Parathyroid adenoma (tissue), 2 donors: Measurements from ENCODE around the gene TYW1B.
"Not testable (repeated sequence)": the region's sequence is repeated elsewhere in the genome, so short reads cannot be mapped to it uniquely, and the experiment has no call there.

ENCODE experiments used
- H2AFZ ChIP-seq: fragments of 300-600 bp; sonication (generic); one replicate; pipeline ENCODE4 v1.7.0; 2017; ENCODE audit warnings: antibody characterized with exemption, mild to moderate bottlenecking
- H3K27ac ChIP-seq: fragments of 300-600 bp; sonication (generic); one replicate; pipeline ENCODE4 v1.7.0; 2017
- H3K27me3 ChIP-seq: fragments of 300-600 bp; sonication (generic); one replicate; pipeline ENCODE4 v1.7.0; 2017; ENCODE audit warnings: low read length; ENCODE audit not compliant: control insufficient read depth, insufficient read depth
- H3K36me3 ChIP-seq: fragments of 300-600 bp; sonication (generic); one replicate; pipeline ENCODE4 v1.7.0; 2017; ENCODE audit warnings: low read length; ENCODE audit not compliant: control insufficient read depth, insufficient read depth
- H3K4me1 ChIP-seq: fragments of 300-600 bp; sonication (generic); one replicate; pipeline ENCODE4 v1.7.0; 2017; ENCODE audit warnings: control low read depth
- H3K4me2 ChIP-seq: fragments of 300-600 bp; sonication (generic); one replicate; pipeline ENCODE4 v1.7.0; 2017; ENCODE audit warnings: low read length
- H3K4me3 ChIP-seq: fragments of 300-600 bp; sonication (generic); one replicate; pipeline ENCODE4 v1.7.0; 2017; ENCODE audit warnings: low read depth, low read length
- H3K79me2 ChIP-seq: fragments of 300-600 bp; sonication (generic); one replicate; pipeline ENCODE4 v1.7.0; 2017; ENCODE audit warnings: control low read depth
- H3K9ac ChIP-seq: fragments of 300-600 bp; sonication (generic); one replicate; pipeline ENCODE4 v1.7.0; 2017; ENCODE audit warnings: mild to moderate bottlenecking
- H3K9me3 ChIP-seq: fragments of 300-600 bp; sonication (generic); one replicate; pipeline ENCODE4 v1.7.0; 2017; ENCODE audit warnings: low read length; ENCODE audit not compliant: control insufficient read depth
- TF ChIP-seq, protein P1 (sequence below): fragments of 300-600 bp; sonication (generic); IDR thresholded peaks from one replicate; pipeline ENCODE4 v1.7.0; 2017; ENCODE audit warnings: antibody characterized with exemption, mild to moderate bottlenecking
- donor health status: primary hyperparathyroidism.

TYW1B gene

DNA sequence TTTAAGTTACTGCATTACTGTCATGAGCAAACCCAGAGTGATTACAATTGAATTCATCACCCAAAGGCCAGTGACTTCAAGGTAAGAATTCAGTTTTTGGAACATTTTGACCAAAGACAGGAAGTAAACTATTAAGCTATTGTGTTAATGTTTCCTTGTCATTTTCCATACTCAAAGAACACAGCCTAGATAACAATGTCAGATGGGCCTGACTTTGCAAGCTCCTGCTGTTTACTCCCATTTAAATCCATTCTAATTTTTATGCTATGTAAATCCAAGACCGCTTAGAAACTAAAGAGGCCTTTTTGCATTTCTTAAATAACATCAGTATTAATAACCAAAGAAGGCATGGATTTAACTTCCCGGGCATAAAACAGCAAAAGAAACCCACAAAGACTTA lies 136.6 kb downstream of the TYW1B start:
- not testable (repeated sequence) for H3K36me3 ChIP-seq, H2AFZ ChIP-seq, H3K9ac ChIP-seq, H3K4me1 ChIP-seq, H3K4me2 ChIP-seq, H3K79me2 ChIP-seq, H3K27ac ChIP-seq, H3K9me3 ChIP-seq, H3K4me3 ChIP-seq, H3K27me3 ChIP-seq

DNA sequence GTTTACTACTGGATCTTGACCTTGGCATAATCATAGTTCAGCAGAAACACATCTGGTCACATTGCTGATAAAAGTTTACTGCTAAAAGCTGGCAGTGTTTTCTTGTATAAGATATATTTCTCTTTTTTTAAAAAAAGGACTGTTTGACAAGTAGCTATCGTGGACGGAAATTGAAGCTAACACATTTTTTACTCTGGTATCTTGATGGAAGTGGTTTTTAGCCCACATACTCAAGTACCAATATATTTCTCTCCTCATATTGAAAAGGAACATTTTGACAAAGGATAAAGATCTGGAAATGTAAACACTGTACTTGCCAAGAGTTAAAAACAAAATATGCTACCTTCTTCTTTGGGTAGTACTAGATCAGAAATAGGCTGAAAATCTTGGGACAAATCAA lies 137.8 kb downstream of the TYW1B start:
- H3K4me2 ChIP-seq, H3K4me3 ChIP-seq, H2AFZ ChIP-seq, H3K27ac ChIP-seq, H3K79me2 ChIP-seq, H3K4me1 ChIP-seq, H3K9me3 ChIP-seq, H3K36me3 ChIP-seq, H3K9ac ChIP-seq, H3K27me3 ChIP-seq: not testable (repeated sequence)

DNA sequence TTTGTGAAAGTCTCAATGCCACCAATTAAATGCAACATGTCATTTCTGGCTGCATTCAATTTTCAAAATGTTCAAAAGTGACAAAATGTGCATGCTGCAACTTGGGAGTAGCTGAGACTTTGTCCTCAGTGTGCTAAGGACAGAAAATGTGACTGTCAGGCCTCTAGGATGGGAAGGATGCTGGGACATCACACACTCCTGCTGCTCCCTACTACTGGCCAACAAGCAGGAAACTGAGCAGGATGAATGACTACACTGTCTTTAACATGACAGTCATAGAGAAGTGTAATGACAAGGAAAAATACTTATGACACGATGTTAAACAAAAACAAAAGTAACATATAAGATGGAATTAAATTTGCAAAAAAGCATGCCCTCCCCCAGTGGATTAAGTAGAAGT lies 138.7 kb downstream of the TYW1B start:
- H3K4me3 ChIP-seq, H3K4me2 ChIP-seq, H3K9ac ChIP-seq, H3K27ac ChIP-seq, H3K4me1 ChIP-seq, H3K79me2 ChIP-seq, H3K36me3 ChIP-seq, H3K9me3 ChIP-seq, H3K27me3 ChIP-seq, H2AFZ ChIP-seq: not testable (repeated sequence)

- H3K9ac ChIP-seq, H3K9me3 ChIP-seq, H3K27me3 ChIP-seq, H3K4me3 ChIP-seq, H2AFZ ChIP-seq, H3K36me3 ChIP-seq, H3K4me1 ChIP-seq, H3K79me2 ChIP-seq, H3K27ac ChIP-seq, H3K4me2 ChIP-seq: not testable (repeated sequence)
Measured at GRCh38 chr7:72681211-72681610, 146.8 kb downstream of the TYW1B start.

DNA sequence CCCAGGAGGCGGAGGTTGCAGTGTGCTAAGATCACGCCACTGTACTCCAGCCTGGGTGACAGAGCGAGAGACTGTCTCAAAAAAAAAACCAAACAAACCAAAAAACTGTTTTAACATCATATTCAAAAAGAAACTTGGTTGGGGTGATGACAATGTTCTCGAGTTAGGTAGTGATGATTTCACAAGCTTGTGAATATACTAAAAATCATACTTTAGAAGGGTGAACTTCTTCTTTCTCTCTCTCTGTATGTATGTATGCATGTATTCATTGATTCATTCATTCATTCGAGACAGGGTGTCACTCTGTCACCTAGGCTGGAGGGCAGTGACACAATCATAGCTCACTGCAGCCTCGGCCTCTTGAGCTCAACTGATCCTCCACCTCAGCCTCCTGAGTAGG lies 151.1 kb downstream of the TYW1B start:
- not testable (repeated sequence) for H3K4me1 ChIP-seq, H3K79me2 ChIP-seq, H3K36me3 ChIP-seq, H3K4me2 ChIP-seq, H2AFZ ChIP-seq, H3K27me3 ChIP-seq, H3K9ac ChIP-seq, H3K9me3 ChIP-seq, H3K4me3 ChIP-seq, H3K27ac ChIP-seq

DNA sequence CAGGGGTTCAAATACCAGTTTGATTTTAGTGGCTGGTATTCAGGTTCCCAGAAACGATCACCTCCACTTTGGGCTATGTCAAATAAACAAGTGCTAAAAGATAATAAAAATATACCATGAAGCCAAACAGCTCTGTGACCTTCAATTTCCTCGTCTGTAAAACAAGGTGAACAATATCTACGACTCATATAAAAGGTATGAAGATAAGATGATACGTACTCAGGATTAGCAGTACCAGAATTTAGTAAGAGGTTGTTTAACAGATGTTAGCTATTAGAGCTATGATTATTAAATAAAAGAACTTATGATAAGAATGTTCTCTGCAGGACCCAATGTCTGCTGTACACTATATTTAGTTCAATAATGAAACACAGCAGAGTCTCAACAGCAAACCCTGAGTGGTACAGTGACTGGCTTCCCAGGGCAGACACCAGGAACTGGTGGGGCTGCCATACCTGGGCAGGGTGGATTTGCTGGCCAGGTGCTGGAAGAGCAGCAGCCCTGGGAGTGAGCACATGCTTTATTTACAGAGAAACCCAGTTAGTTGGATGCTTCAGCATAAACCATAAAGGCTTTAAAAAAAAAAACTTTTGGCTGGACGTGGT lies 151.8 kb downstream of the TYW1B start:
- H3K4me1 ChIP-seq, H2AFZ ChIP-seq, H3K4me2 ChIP-seq, H3K27ac ChIP-seq, H3K9ac ChIP-seq, H3K79me2 ChIP-seq, H3K4me3 ChIP-seq, H3K36me3 ChIP-seq, H3K27me3 ChIP-seq, H3K9me3 ChIP-seq: not testable (repeated sequence)

GRCh38 chr7:72675686-72676085 lies 152.3 kb downstream of the TYW1B start:
- not testable (repeated sequence) for H3K4me1 ChIP-seq, H3K9ac ChIP-seq, H3K4me2 ChIP-seq, H3K4me3 ChIP-seq, H3K27ac ChIP-seq, H3K36me3 ChIP-seq, H3K9me3 ChIP-seq, H2AFZ ChIP-seq, H3K79me2 ChIP-seq, H3K27me3 ChIP-seq

DNA sequence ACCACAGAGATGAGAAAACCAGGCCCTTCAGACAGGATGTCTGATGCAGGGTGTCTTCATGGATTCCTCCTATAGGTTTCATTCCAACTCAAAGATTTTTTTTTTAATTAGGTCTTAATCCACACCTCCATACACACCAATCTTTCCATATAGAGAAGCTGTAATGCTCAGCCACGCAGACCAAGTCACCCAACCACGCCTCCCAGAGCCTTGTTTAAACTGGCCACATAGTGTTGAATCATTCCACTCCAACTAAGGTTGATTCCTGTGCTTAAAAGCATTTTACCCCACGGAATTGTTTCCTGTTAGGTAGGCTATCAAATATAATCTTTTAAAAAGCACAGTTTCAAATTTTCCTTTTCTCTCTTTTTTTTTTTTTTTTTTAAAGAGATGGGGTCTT lies 153.6 kb downstream of the TYW1B start:
- no peak overlapping the region for H3K4me3 ChIP-seq
- H3K9ac ChIP-seq: no peak overlapping the region
- no peak overlapping the region for H3K27ac ChIP-seq
- no peak overlapping the region for H2AFZ ChIP-seq
- no peaks in the 10 kb centered on the region for H3K4me1 ChIP-seq
- H3K9me3 ChIP-seq: no peaks in the 10 kb centered on the region
- TF ChIP-seq, protein P1, sequence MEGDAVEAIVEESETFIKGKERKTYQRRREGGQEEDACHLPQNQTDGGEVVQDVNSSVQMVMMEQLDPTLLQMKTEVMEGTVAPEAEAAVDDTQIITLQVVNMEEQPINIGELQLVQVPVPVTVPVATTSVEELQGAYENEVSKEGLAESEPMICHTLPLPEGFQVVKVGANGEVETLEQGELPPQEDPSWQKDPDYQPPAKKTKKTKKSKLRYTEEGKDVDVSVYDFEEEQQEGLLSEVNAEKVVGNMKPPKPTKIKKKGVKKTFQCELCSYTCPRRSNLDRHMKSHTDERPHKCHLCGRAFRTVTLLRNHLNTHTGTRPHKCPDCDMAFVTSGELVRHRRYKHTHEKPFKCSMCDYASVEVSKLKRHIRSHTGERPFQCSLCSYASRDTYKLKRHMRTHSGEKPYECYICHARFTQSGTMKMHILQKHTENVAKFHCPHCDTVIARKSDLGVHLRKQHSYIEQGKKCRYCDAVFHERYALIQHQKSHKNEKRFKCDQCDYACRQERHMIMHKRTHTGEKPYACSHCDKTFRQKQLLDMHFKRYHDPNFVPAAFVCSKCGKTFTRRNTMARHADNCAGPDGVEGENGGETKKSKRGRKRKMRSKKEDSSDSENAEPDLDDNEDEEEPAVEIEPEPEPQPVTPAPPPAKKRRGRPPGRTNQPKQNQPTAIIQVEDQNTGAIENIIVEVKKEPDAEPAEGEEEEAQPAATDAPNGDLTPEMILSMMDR: no peak
- H3K36me3 ChIP-seq: no peaks in the 10 kb centered on the region
- H3K27me3 ChIP-seq: no peaks in the 10 kb centered on the region
- no peak overlapping the region for H3K4me2 ChIP-seq
- H3K79me2 ChIP-seq: no peaks in the 10 kb centered on the region

GRCh38 chr7:72670850-72671249 lies 157.2 kb downstream of the TYW1B start:
- H3K27me3 ChIP-seq, H3K9ac ChIP-seq, H3K9me3 ChIP-seq, H3K36me3 ChIP-seq, H3K27ac ChIP-seq, H3K4me3 ChIP-seq, H3K4me1 ChIP-seq, H3K4me2 ChIP-seq, H2AFZ ChIP-seq, H3K79me2 ChIP-seq: not testable (repeated sequence)

- H3K27ac ChIP-seq, H3K79me2 ChIP-seq, H3K36me3 ChIP-seq, H3K4me3 ChIP-seq, H3K4me1 ChIP-seq, H3K9ac ChIP-seq, H3K4me2 ChIP-seq, H3K9me3 ChIP-seq, H2AFZ ChIP-seq, H3K27me3 ChIP-seq: not testable (repeated sequence)
Measured at GRCh38 chr7:72668435-72668834, 159.6 kb downstream of the TYW1B start.

GRCh38 chr7:72667049-72667448 lies 161.0 kb downstream of the TYW1B start:
- not testable (repeated sequence) for H3K9me3 ChIP-seq, H3K4me2 ChIP-seq, H3K9ac ChIP-seq, H3K4me3 ChIP-seq, H3K27me3 ChIP-seq, H3K36me3 ChIP-seq, H3K79me2 ChIP-seq, H2AFZ ChIP-seq, H3K4me1 ChIP-seq, H3K27ac ChIP-seq
